H1 (cell line): ENCODE data around the gene ADAMTS6. TPM values are rescaled to one million over a fixed set of nuclear protein-coding genes. Genes with fewer than 3 reads are reported as not detected.

Experiments
- CTCF ChIA-PET: fragments of 300-600 bp; sonication (Branson Sonifier 250); formaldehyde crosslinking; loops from one replicate; lab custom pipeline; 2021; ENCODE audit not compliant: partially characterized antibody; lab: Charles Lee
- POLR2A ChIA-PET: fragments of 300-600 bp; sonication (Branson Sonifier 250); formaldehyde crosslinking; loops from one replicate; lab custom pipeline; 2021; ENCODE audit warnings: inconsistent platforms; ENCODE audit not compliant: partially characterized antibody; lab: Charles Lee
- DNase-seq, 2 experiments: peaks; one replicate each; pipeline versions ENCODE4 v3.0.0 to v3.0.0-alpha.2; 2010 to 2022; ENCODE audit warnings: low spot score in 2 of 2, low read depth in 1 of 2, mixed read lengths in 1 of 2
- FAIRE-seq: peaks from 2 replicates; lab custom pipeline; 2011; peaks lifted over from hg19 to GRCh38; lab: Jason Lieb, UNC
- H2AFZ ChIP-seq: 2 replicates; pipeline ENCODE4 v1.8.1; 2012; ENCODE audit warnings: low read length, inconsistent platforms
- H2AK5ac ChIP-seq: 2 replicates; pipeline ENCODE4 v1.6.1; 2013; ENCODE audit warnings: low read depth, low read length
- H2BK120ac ChIP-seq: replicated peaks from 2 replicates; pipeline ENCODE3; 2013; ENCODE audit warnings: low read depth, low read length, inconsistent platforms
- H2BK12ac ChIP-seq: 2 replicates; pipeline ENCODE4 v1.6.1; 2013; ENCODE audit warnings: low read depth, low read length
- H2BK15ac ChIP-seq: 2 replicates; pipeline ENCODE4 v1.6.1; 2013; ENCODE audit warnings: low read length
- H2BK20ac ChIP-seq: 2 replicates; pipeline ENCODE4 v1.6.1; 2013; ENCODE audit warnings: low read length
- H2BK5ac ChIP-seq: 2 replicates; pipeline ENCODE4 v1.6.1; 2013; ENCODE audit warnings: low read depth, low read length
- H3K14ac ChIP-seq: 2 replicates; pipeline ENCODE4 v1.6.1; 2013; ENCODE audit warnings: inconsistent platforms; ENCODE audit not compliant: insufficient read length
- H3K18ac ChIP-seq: 2 replicates; pipeline ENCODE4 v1.6.1; 2013; ENCODE audit warnings: low read length; ENCODE audit errors: extremely low read depth
- H3K23ac ChIP-seq: 2 replicates; pipeline ENCODE4 v1.6.1; 2013; ENCODE audit warnings: inconsistent platforms; ENCODE audit not compliant: insufficient read length
- H3K23me2 ChIP-seq: 2 replicates; pipeline ENCODE4 v1.6.1; 2013; ENCODE audit warnings: low read depth, low read length
- H3K27ac ChIP-seq: 2 replicates; pipeline ENCODE4 v1.6.1; 2011; ENCODE audit warnings: low read depth, low read length, inconsistent platforms
- H3K27me3 ChIP-seq, 4 experiments: replicated peaks in 1 of 4; 1 replicate in 1 of 4; 2 replicates in 3 of 4; pipeline versions ENCODE4 v1.6.1 to v1.8.1; 2011 to 2013; ENCODE audit warnings: low read length in 3 of 4, mild to moderate bottlenecking in 3 of 4, inconsistent platforms in 2 of 4, mixed read lengths in 2 of 4, moderate library complexity in 1 of 4; ENCODE audit not compliant: control insufficient read depth in 3 of 4, insufficient read depth in 3 of 4; ENCODE audit errors: extremely low read depth in 1 of 4
- H3K36me3 ChIP-seq, 4 experiments: 2 replicates each; pipeline versions ENCODE4 v1.6.1 to v1.8.1; 2011 to 2013; ENCODE audit warnings: mild to moderate bottlenecking in 4 of 4, low read length in 3 of 4, moderate library complexity in 2 of 4, control low read depth in 1 of 4, inconsistent platforms in 1 of 4; ENCODE audit not compliant: insufficient read depth in 4 of 4, control insufficient read depth in 2 of 4
- H3K4ac ChIP-seq: replicated peaks from 2 replicates; pipeline ENCODE3; 2013; ENCODE audit warnings: low read length, low read depth, mixed read lengths, inconsistent platforms; ENCODE audit not compliant: insufficient read length
- H3K4me1 ChIP-seq, 4 experiments: replicated peaks in 1 of 4; 1 replicate in 1 of 4; 2 replicates in 3 of 4; pipeline versions ENCODE4 v1.6.1 to v1.8.1; 2011 to 2013; ENCODE audit warnings: low read length in 3 of 4, inconsistent platforms in 2 of 4, mixed read lengths in 1 of 4; ENCODE audit not compliant: insufficient read depth in 4 of 4, control insufficient read depth in 3 of 4
- H3K4me2 ChIP-seq, 2 experiments: 2 replicates each; pipeline versions ENCODE4 v1.6.1 to v1.8.1; 2011 to 2013; ENCODE audit warnings: low read depth in 2 of 2, low read length in 2 of 2, control low read depth in 1 of 2, inconsistent platforms in 1 of 2, mild to moderate bottlenecking in 1 of 2; ENCODE audit not compliant: insufficient read depth in 1 of 2
- H3K4me3 ChIP-seq, 4 experiments: fragments of 200-600, 300-600 bp in 1 of 4; sonication (generic), shearing (Covaris generic), sonication (Bioruptor Twin) in 1 of 4; 2 replicates each; pipeline versions ENCODE4 v1.5.1 to v1.8.1; 2011 to 2016; ENCODE audit warnings: low read length in 4 of 4, low read depth in 3 of 4, control low read depth in 2 of 4, inconsistent platforms in 2 of 4, mild to moderate bottlenecking in 2 of 4, mixed read lengths in 1 of 4, moderate library complexity in 1 of 4; ENCODE audit not compliant: insufficient read depth in 2 of 4; ENCODE audit errors: extremely low read depth in 1 of 4
- H3K56ac ChIP-seq: replicated peaks from 2 replicates; pipeline ENCODE3; 2013; ENCODE audit warnings: low read depth, mild to moderate bottlenecking, mixed read lengths, low read length, inconsistent platforms; ENCODE audit not compliant: insufficient read length
- H3K79me1 ChIP-seq: 2 replicates; pipeline ENCODE4 v1.6.1; 2013; ENCODE audit warnings: low read depth, low read length, control low read depth
- H3K79me2 ChIP-seq, 2 experiments: 2 replicates each; pipeline versions ENCODE4 v1.6.1 to v1.8.1; 2012 to 2013; ENCODE audit warnings: low read length in 2 of 2, mild to moderate bottlenecking in 2 of 2, inconsistent platforms in 1 of 2; ENCODE audit not compliant: insufficient read depth in 2 of 2, control insufficient read depth in 1 of 2
- H3K9ac ChIP-seq, 4 experiments: replicated peaks in 1 of 4; 1 replicate in 1 of 4; 2 replicates in 3 of 4; pipeline versions ENCODE4 v1.6.1 to v1.8.1; 2011 to 2013; ENCODE audit warnings: low read depth in 3 of 4, low read length in 3 of 4, control low read depth in 2 of 4, mild to moderate bottlenecking in 2 of 4, moderate library complexity in 2 of 4, inconsistent platforms in 1 of 4; ENCODE audit errors: extremely low read depth in 1 of 4
- H3K9me3 ChIP-seq, 2 experiments: 2 replicates each; pipeline versions ENCODE4 v1.6.1 to v1.8.1; 2012 to 2013; ENCODE audit warnings: mild to moderate bottlenecking in 2 of 2, moderate library complexity in 2 of 2, control low read depth in 1 of 2, inconsistent platforms in 1 of 2, low read depth in 1 of 2, low read length in 1 of 2, mixed read lengths in 1 of 2; ENCODE audit not compliant: insufficient read depth in 2 of 2
- H4K20me1 ChIP-seq, 2 experiments: replicated peaks in 1 of 2; 2 replicates each; pipeline versions ENCODE3 to v1.8.1; 2011 to 2013; ENCODE audit warnings: inconsistent platforms in 2 of 2, low read length in 2 of 2, mild to moderate bottlenecking in 1 of 2; ENCODE audit not compliant: insufficient read depth in 2 of 2, control insufficient read depth in 1 of 2
- H4K5ac ChIP-seq: 2 replicates; pipeline ENCODE4 v1.6.1; 2013; ENCODE audit warnings: low read length, low read depth, mixed read lengths, inconsistent platforms; ENCODE audit not compliant: insufficient read length
- H4K8ac ChIP-seq: 2 replicates; pipeline ENCODE4 v1.8.0; 2013; ENCODE audit warnings: mild to moderate bottlenecking, moderate library complexity, low read length, inconsistent platforms; ENCODE audit not compliant: insufficient read depth; ENCODE audit errors: extremely low read depth
- H4K91ac ChIP-seq: replicated peaks from 2 replicates; pipeline ENCODE3; 2013; ENCODE audit warnings: low read length, mixed read lengths, inconsistent platforms; ENCODE audit not compliant: insufficient read length
- BRCA1 ChIP-seq: IDR thresholded peaks from 2 replicates; pipeline ENCODE4 v1.6.1; 2012; ENCODE audit warnings: low read depth, low read length, improper control_type of control experiment
- FOSL1 ChIP-seq: IDR thresholded peaks from 2 replicates; pipeline ENCODE4 v1.6.1; 2011; ENCODE audit warnings: mild to moderate bottlenecking, low read depth, low read length, moderate library complexity; ENCODE audit not compliant: insufficient read depth
- GABPA ChIP-seq: IDR thresholded peaks from 2 replicates; pipeline ENCODE4 v1.6.1; 2011; ENCODE audit warnings: mild to moderate bottlenecking, low read length, moderate library complexity, borderline replicate concordance; ENCODE audit not compliant: insufficient read depth
- HDAC2 ChIP-seq, 2 experiments: fragments of 300-600 bp in 1 of 2; sonication (generic) in 1 of 2; IDR thresholded peaks; 2 replicates each; pipeline ENCODE4 v1.6.1; 2011 to 2012; ENCODE audit warnings: low read depth in 2 of 2, low read length in 2 of 2, mild to moderate bottlenecking in 2 of 2, moderate library complexity in 2 of 2, borderline replicate concordance in 1 of 2, inconsistent platforms in 1 of 2
- KDM1A ChIP-seq: fragments of 200-600, 300-600 bp; sonication (generic); IDR thresholded peaks from 2 replicates; pipeline ENCODE4 v1.7.1; 2016; ENCODE audit warnings: mild to moderate bottlenecking, low read length, borderline replicate concordance
- MAFK ChIP-seq: IDR thresholded peaks from 2 replicates; pipeline ENCODE4 v1.6.1; 2012; ENCODE audit warnings: low read depth, mild to moderate bottlenecking, improper control_type of control experiment, low read length
- POLR2AphosphoS5 ChIP-seq: IDR thresholded peaks from 2 replicates; pipeline ENCODE4 v1.6.1; 2011; ENCODE audit warnings: low read depth, low read length
- SP1 ChIP-seq: IDR thresholded peaks from 2 replicates; pipeline ENCODE4 v1.6.1; 2011; ENCODE audit warnings: low read depth, low read length
- SRF ChIP-seq: IDR thresholded peaks from 2 replicates; pipeline ENCODE4 v1.6.1; 2011; ENCODE audit warnings: mild to moderate bottlenecking, low read depth, low read length, moderate library complexity
- TAF7 ChIP-seq: optimal IDR thresholded peaks from 2 replicates; pipeline ENCODE3; 2011; ENCODE audit warnings: low read depth, mild to moderate bottlenecking, inconsistent platforms, low read length, moderate library complexity, borderline replicate concordance
- TBP ChIP-seq: IDR thresholded peaks from 2 replicates; pipeline ENCODE4 v1.6.1; 2011; ENCODE audit warnings: low read depth, low read length, improper control_type of control experiment
- YY1 ChIP-seq: IDR thresholded peaks from 2 replicates; pipeline ENCODE4 v1.6.1; 2011; ENCODE audit warnings: low read depth, mild to moderate bottlenecking, low read length
- WGBS, 2 experiments: shearing (Covaris generic) in 1 of 2; methylation state at CpG; one replicate each; pipeline versions ENCODE4 v1.1.6 to v1.1.7; 2013 to 2015; ENCODE audit warnings: low lambda C conversion rate in 2 of 2, mixed read lengths in 2 of 2, inconsistent platforms in 1 of 2, low coverage in 1 of 2, missing lambda C conversion rate in 1 of 2; ENCODE audit not compliant: insufficient replicate concordance in 2 of 2, insufficient coverage in 1 of 2, insufficient read length in 1 of 2; ENCODE audit errors: extremely low coverage in 1 of 2, missing lambda C conversion rate in 1 of 2; 5-methylcytosine and 5-hydroxymethylcytosine counted together
- polyA plus RNA-seq, 7 experiments: library from polyadenylated mRNA; depleted of rRNA in 3 of 7; stranded (reverse) in 5 of 7; unstranded in 2 of 7; fragments of >200 nt in 5 of 7; fragments of 200-250 nt in 2 of 7; gene quantifications; 1 replicate in 5 of 7; 2 replicates in 1 of 7; 4 replicates in 1 of 7; pipeline versions ENCODE4 v1.2.1 to v1.2.3, GENCODE V29; 2011 to 2013; ENCODE audit warnings: missing spikeins in 2 of 7, mixed read lengths in 2 of 7
- total RNA-seq: library from RNA; stranded (reverse); fragmentation: NEBNext Ultra II Directional; extraction: Animal tissue kit (Norgen Biotek cat#: 25700); gene quantifications from 2 replicates; pipeline ENCODE4 v1.2.1, GENCODE V29; 2021
- TF ChIP-seq, protein P1 (sequence below): IDR thresholded peaks from 2 replicates; pipeline ENCODE4 v1.6.1; 2012; ENCODE audit warnings: inconsistent platforms

ADAMTS6 gene
- total and polyA plus RNA-seq, 2 of the 8 experiments (the other 6 are each of a cell fraction or from before 2014, with no cell fraction given), result 0.74 to 2.4 TPM

DNA sequence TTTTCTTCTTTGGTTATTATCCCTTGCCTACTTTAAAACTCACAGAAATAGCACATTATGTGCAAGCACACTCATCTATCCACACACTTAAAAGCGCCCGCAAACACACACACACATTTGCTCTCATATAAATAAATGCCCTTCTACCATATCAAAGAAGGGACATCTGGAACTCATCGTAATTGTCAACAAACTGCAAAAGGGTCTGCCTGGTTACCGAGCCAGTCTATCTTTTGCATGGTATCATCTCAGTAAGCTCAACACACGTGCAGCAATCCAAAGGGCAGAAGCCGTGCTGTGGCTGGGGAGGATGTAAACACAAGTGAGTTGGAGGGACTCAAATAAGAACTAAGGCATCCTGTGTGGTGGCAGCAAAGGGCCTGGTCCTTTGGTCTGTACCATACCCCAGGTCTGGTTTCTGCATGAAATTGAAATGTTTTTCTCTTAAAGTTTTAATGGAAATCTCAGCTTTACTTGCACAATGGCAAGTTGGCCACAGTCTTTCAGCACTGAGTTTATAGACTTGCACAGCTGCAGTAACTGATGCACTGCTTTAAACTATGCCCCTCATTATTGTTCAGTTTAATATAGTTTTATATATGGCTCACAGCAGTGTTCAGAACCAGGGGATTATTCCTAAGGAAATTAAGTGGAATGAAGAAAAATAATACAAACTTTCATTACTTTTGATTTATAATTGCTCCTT is 331.0 kb downstream of the ADAMTS6 start:
- no peak overlapping the region for H3K18ac ChIP-seq
- no peaks in the 10 kb centered on the region for H3K9me3 ChIP-seq
- no peak overlapping the region for H3K4ac ChIP-seq
- no peak for FAIRE-seq
- H3K9ac ChIP-seq, result no peak overlapping the region
- no peaks in the 10 kb centered on the region for H3K27me3 ChIP-seq
- H3K79me1 ChIP-seq, result no peaks in the 10 kb centered on the region; the same call in 1 of the 2 replicates
- H3K4me1 ChIP-seq, result peaks cover 0 to 3% (median 0%) of the 10 kb centered on the region in 4 experiments; a peak in 1 of 7 replicates
- H3K4me2 ChIP-seq, result no peak overlapping the region
- H2AFZ ChIP-seq, result no peak overlapping the region
- peak overlapping the region; percentile 30 for H4K91ac ChIP-seq
- DNase-seq, result no peak
- no peaks in the 10 kb centered on the region for H3K23me2 ChIP-seq
- no peak overlapping the region for H3K56ac ChIP-seq
- H3K4me3 ChIP-seq, result no peak overlapping the region
- POLR2A ChIA-PET, result no interaction called here
- no peak overlapping the region for H4K5ac ChIP-seq
- H2BK120ac ChIP-seq, result no peak overlapping the region
- H3K23ac ChIP-seq, result no peak overlapping the region
- H3K36me3 ChIP-seq, result no peaks in the 10 kb centered on the region
- no peak overlapping the region for H4K8ac ChIP-seq
- CTCF ChIA-PET, result interaction anchor here (1.0 kb wide), 1 partner anchor 130 kb away, joined by 3 read pairs; no protein-coding TSS in a partner anchor
- no peak overlapping the region for H3K27ac ChIP-seq
- H4K20me1 ChIP-seq, result no peaks in the 10 kb centered on the region
- no peak overlapping the region for H2BK12ac ChIP-seq
- H2BK5ac ChIP-seq, result no peak overlapping the region; the same call in 1 of the 2 replicates
- WGBS, 2 experiments, result 93% methylated on average over 6 of the region's 6 CpGs; no CpG with 5 or more reads in 1 of the 2 experiments
- H2BK15ac ChIP-seq, result no peak overlapping the region
- H2AK5ac ChIP-seq, result no peak overlapping the region
- no peak overlapping the region for H3K14ac ChIP-seq
- H2BK20ac ChIP-seq, result no peak overlapping the region
- no peaks in the 10 kb centered on the region for H3K79me2 ChIP-seq
- TF ChIP-seq GABPA (no peak), YY1 (no peak), SP1 (no peak), TAF7 (no peak), KDM1A (no peak), BRCA1 (no peak), FOSL1 (no peak), POLR2AphosphoS5 (no peak), MAFK (no peak), TBP (no peak), HDAC2 (IDR thresholded peaks at IDR 0.05; ENCODE audit: borderline replicate concordance in 1 of 2, low read depth in 2 of 2, low read length in 2 of 2) (no peak), SRF (no peak)
- TF ChIP-seq, protein P1, sequence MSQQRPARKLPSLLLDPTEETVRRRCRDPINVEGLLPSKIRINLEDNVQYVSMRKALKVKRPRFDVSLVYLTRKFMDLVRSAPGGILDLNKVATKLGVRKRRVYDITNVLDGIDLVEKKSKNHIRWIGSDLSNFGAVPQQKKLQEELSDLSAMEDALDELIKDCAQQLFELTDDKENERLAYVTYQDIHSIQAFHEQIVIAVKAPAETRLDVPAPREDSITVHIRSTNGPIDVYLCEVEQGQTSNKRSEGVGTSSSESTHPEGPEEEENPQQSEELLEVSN, result no peak
